GM21526 (cell line): ENCODE results near the gene STARD3.

Experiments
- ATAC-seq: cut with Tn5 transposase; IDR thresholded peaks from one replicate; pipeline ENCODE4 v1.9.1; 2021; ENCODE audit warnings: moderate library complexity; ENCODE audit not compliant: unreplicated experiment, low FRiP score

The STARD3 gene

DNA sequence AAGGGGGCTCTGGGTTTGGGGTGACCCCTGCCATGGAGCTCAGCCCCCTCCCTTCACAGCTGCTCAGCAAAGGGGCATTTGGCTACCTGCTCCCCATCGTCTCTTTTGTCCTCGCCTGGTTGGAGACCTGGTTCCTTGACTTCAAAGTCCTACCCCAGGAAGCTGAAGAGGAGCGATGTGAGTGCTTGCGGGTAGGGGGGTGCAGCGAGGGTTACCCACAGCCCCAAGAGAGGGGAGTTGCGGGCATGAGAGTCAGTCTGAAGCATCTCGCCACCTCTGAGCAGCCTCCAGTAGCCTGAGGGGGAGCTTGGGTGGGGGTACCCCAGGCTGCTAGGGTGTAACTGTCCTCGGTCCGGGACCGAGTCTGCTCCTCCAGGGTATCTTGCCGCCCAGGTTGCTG, 21.4 kb downstream of the STARD3 start:
- ATAC-seq: no peak

DNA sequence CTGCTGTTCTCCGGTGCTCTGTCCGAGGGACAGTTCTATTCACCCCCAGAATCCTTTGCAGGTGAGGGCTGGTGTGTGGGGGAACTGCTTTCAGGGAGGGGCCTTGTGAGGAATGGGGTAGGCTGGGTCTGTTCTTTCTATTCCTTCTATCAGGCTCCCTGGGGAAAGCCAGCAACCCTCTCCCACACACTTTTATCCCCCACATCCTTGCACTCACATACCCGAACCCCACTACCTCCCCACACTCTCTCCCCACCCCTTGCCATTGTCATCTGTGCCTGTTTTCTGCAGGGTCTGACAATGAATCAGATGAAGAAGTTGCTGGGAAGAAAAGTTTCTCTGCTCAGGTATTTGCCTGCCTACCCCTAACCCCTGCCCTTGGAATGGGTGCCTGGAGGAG, 21.8 kb downstream of the STARD3 start:
- no peak for ATAC-seq

- no peak for ATAC-seq
Measured at GRCh38 chr17:39659279-39660010, 22.5 kb downstream of the STARD3 start.

GRCh38 chr17:39660011-39660360, 23.0 kb downstream of the STARD3 start:
- no peak for ATAC-seq

GRCh38 chr17:39660397-39661385, 23.7 kb downstream of the STARD3 start:
- ATAC-seq: no peak

DNA sequence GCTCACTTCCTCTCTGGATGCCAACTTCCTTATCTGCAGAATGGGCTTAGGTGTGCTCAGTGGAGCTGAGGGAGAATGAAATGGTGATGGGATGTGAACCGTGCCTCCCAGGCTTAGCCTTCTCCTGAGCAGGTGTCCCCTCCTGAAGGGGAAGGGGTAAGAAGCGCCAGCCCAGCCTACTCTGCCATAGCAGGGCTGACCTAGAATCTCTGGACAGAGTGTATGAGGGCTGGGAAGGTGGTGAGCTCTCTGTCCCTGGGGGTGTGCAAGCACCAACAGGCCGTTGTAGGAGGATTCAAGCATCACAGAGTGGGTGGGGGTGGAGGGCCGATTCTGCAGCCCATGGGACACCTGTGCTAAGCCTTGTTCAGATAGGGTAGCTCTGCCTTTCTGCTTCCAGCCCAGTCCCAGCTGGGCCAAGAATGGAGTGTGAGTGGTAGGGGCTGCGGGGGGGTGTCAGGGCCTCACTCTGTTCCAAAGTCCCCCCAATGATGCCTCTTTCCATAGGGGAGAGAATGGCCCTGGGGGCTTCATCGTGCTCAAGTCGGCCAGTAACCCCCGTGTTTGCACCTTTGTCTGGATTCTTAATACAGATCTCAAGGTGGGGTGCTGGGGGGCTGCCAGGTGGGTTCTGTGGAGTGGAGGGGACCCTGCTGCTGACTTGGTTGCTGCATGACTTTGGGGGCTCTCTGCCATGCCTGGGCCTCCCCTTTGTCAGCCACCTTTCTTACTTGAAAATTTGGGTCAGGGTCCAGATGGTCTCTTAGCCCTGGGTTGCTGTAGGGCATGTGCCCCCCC, 25.0 kb downstream of the STARD3 start:
- ATAC-seq: no peak

- ATAC-seq: no peak
Measured at GRCh38 chr17:39662551-39663339, 25.8 kb downstream of the STARD3 start.

GRCh38 chr17:39663340-39663687, 26.4 kb downstream of the STARD3 start:
- no peak for ATAC-seq

GRCh38 chr17:39663688-39664580, 27.0 kb downstream of the STARD3 start:
- no peak for ATAC-seq

DNA sequence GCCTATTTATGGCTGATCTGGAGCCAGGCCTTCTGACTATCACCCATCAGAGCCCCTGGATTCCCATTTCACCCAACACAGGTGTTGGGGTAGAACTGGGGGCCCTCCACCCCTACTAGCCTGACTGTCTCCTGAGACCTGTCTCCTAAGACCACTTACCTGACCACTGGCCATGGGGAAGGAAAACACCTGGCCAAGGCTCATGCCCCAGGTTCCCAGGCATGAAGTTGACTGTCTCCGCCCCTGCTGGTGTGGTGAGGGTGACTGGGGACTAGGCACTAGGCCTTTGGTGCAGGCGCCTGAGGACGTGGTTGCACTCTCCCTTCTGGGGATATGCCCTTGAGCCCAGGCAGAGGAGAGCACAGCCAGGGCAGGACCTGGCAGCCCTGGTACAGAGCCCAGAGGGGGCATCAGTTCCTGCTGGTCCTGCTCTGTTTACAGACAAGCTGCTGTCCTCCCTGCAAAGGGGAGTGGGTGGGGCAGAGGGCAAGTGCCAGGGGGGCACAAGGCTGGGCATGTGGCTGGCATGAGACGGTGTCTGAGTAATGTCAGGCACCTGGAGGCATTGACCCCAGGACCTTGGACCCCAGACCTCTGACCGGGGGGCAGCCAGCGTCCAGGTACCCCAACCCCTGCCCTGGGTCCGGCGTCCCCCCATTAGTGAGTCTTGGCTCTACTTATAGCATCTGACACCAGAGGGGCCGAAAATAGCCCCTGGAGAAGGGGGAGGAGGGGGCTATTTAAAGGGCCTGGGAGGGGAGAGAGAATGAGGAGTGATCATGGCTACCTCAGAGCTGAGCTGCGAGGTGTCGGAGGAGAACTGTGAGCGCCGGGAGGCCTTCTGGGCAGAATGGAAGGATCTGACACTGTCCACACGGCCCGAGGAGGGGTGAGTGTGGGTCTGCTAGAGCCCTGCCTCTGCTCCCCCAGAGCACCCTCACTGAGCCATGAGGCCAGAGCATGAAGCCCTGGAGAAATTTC, 27.9 kb downstream of the STARD3 start, which contains the start of gene TCAP:
TSS of gene TCAP (plus strand) at position 769 of the 981 bp plus-strand sequence. CDS start at position 780, 11 bp downstream.
- ATAC-seq: no peak

DNA sequence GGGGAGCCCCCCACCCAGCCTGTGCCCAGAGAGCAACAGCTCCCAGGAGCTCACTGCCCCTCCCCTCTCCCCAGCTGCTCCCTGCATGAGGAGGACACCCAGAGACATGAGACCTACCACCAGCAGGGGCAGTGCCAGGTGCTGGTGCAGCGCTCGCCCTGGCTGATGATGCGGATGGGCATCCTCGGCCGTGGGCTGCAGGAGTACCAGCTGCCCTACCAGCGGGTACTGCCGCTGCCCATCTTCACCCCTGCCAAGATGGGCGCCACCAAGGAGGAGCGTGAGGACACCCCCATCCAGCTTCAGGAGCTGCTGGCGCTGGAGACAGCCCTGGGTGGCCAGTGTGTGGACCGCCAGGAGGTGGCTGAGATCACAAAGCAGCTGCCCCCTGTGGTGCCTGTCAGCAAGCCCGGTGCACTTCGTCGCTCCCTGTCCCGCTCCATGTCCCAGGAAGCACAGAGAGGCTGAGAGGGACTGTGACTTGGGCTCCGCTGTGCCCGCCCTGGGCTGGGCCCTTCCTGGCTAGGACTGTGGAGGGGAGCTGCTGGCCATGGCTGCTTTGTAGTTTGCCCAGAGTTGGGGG, 28.8 kb downstream of the STARD3 start:
- ATAC-seq: no peak

- no peak for ATAC-seq
Measured at GRCh38 chr17:39666231-39666600, 29.3 kb downstream of the STARD3 start.

DNA sequence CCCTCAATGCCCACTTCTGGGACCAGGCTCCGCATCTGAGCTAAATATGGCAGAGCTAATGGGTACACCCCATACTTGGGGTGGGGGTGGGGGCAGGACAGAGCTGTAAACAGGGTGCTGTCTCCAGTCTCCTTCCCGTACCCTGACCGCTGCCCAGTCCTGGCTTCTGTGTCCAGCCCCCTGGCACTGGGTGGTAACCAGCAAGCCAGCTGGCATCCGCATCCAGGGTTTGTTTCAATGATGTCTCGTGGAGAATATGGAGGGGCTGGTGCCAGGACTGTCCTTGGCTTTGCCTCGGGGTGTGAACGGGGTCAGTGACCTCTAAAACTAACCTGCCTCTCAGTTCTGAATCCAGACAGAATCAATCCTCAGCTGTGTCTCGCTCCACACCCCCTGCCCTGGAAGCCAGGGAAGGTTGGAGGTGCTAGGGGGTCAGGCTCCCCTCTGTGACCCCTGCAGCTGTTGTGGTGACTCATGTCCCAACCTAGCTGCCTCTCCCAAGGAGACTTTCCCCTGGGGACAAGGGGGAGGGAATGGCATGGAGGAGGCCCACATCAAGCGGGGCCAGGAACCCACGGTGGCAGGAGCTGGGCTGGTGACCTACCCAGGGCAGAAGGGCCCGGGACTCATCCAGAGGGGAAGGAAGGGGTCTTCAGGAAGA, 29.8 kb downstream of the STARD3 start:
- ATAC-seq: no peak

GRCh38 chr17:39667262-39667944, 30.5 kb downstream of the STARD3 start:
- no peak for ATAC-seq

DNA sequence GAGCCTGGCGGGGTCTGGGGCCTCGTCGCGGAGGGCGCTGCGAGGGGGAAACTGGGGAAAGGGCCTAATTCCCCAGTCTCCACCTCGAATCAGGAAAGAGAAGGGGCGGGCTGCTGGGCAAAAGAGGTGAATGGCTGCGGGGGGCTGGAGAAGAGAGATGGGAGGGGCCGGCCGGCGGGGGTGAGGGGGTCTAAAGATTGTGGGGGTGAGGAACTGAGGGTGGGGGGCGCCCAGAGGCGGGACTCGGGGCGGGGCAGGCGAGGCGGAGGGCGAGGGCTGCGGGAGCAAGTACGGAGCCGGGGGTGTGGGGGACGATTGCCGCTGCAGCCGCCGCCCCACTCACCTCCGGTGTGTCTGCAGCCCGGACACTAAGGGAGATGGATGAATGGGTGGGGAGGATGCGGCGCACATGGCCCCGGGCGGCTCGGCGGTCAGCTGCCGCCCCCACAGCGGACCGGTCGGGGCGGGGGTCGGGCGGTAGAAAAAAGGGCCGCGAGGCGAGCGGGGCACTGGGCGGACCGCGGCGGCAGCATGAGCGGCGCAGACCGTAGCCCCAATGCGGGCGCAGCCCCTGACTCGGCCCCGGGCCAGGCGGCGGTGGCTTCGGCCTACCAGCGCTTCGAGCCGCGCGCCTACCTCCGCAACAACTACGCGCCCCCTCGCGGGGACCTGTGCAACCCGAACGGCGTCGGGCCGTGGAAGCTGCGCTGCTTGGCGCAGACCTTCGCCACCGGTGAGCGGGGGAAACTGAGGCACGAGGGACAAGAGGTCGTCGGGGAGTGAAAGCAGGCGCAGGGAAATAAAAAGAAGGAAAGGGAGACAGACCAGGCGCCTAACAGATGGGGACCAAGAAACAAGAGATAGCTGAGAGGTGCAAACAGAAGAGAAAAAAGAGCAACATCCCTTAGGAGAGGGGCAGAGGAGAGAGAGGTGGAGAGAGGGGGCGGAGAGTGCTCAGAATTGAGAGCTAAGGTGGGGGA, 31.3 kb downstream of the STARD3 start, which contains the start of gene PNMT:
TSS of gene PNMT (plus strand) at position 509 of the 980 bp plus-strand sequence. CDS start at position 532, 23 bp downstream.
- no peak for ATAC-seq
